PC-9 (cell line): ENCODE results near the gene NRP1. TPM values are rescaled to one million over a fixed set of nuclear protein-coding genes. Genes with fewer than 3 reads are reported as not detected.

Experiments used
- BruUV-seq: library from RNA; stranded (reverse); fragments of 400-500 nt; replicated peaks from 2 replicates; lab custom pipeline; 2021; lab: Mats Ljungman, UMichigan
- CTCF ChIA-PET: fragments of 300-600 bp; sonication (Branson Sonifier 250); formaldehyde crosslinking; loops from one replicate; lab custom pipeline; 2022; ENCODE audit warnings: antibody characterized with exemption; lab: Charles Lee
- POLR2A ChIA-PET: fragments of 300-600 bp; sonication (Branson Sonifier 250); formaldehyde crosslinking; loops from one replicate; lab custom pipeline; 2022; ENCODE audit warnings: antibody characterized with exemption; ENCODE audit not compliant: unreplicated experiment; lab: Charles Lee
- DNase-seq, 2 experiments: peaks; one replicate each; pipeline versions ENCODE4 v3.0.0 to v3.0.0-alpha.2; 2015 to 2022; ENCODE audit warnings: mixed read lengths in 1 of 2
- H2AFZ ChIP-seq: fragments of 200-600 bp; sonication (generic); 2 replicates; pipeline ENCODE4 v1.8.1; 2017; ENCODE audit warnings: antibody characterized with exemption
- H3F3A ChIP-seq: fragments of 200-600 bp; sonication (generic); 2 replicates; pipeline ENCODE4 v1.8.1; 2017; ENCODE audit warnings: antibody characterized with exemption, mild to moderate bottlenecking, low read depth; ENCODE audit not compliant: insufficient read depth
- H3K27ac ChIP-seq: fragments of 200-600 bp; sonication (generic); 2 replicates; pipeline ENCODE4 v1.6.1; 2016; ENCODE audit warnings: mixed run types
- H3K27me3 ChIP-seq: fragments of 200-600 bp; sonication (generic); 2 replicates; pipeline ENCODE4 v1.6.1; 2016; ENCODE audit warnings: low read depth, mixed run types; ENCODE audit not compliant: insufficient read depth
- H3K36me3 ChIP-seq: fragments of 200-600 bp; sonication (generic); 2 replicates; pipeline ENCODE4 v1.6.1; 2016; ENCODE audit warnings: low read depth, mixed run types
- H3K4me1 ChIP-seq: fragments of 200-600 bp; sonication (generic); replicated peaks from 2 replicates; pipeline ENCODE4 v1.6.1; 2016; ENCODE audit warnings: mixed run types; ENCODE audit not compliant: insufficient read depth
- H3K4me2 ChIP-seq: fragments of 200-600 bp; sonication (generic); 2 replicates; pipeline ENCODE4 v1.6.1; 2017; ENCODE audit warnings: mixed run types
- H3K4me3 ChIP-seq: fragments of 200-600 bp; sonication (generic); 2 replicates; pipeline ENCODE4 v1.6.1; 2016; ENCODE audit warnings: mixed run types
- H3K79me2 ChIP-seq: fragments of 200-600 bp; sonication (generic); 2 replicates; pipeline ENCODE4 v1.6.1; 2017; ENCODE audit warnings: low read depth, mixed run types
- H3K9me2 ChIP-seq: fragments of 200-600 bp; sonication (generic); 2 replicates; pipeline ENCODE4 v1.8.1; 2017; ENCODE audit warnings: mild to moderate bottlenecking; ENCODE audit not compliant: insufficient read depth
- H3K9me3 ChIP-seq: fragments of 200-600 bp; sonication (generic); 2 replicates; pipeline ENCODE4 v1.8.1; 2016; ENCODE audit warnings: low read depth; ENCODE audit not compliant: insufficient read depth
- H4K20me1 ChIP-seq: fragments of 200-600 bp; sonication (generic); 2 replicates; pipeline ENCODE4 v1.8.1; 2017; ENCODE audit not compliant: insufficient read depth
- EZH2 ChIP-seq: fragments of 200-600 bp; sonication (generic); IDR thresholded peaks from 2 replicates; pipeline ENCODE4 v1.8.0; 2017; ENCODE audit warnings: antibody characterized with exemption, low read depth
- intact Hi-C: fragments of 100-400 bp; cut with micrococcal nuclease; formaldehyde crosslinking; loops from one replicate; pipeline ENCODE4 v1.10.0; 2022; ENCODE audit not compliant: unreplicated experiment
- total RNA-seq: library from RNA; stranded (reverse); gene quantifications from 2 replicates; pipeline ENCODE4 v1.2.3, GENCODE V29; 2021
- TF ChIP-seq, protein P1 (sequence below): fragments of 200-600 bp; sonication (generic); conservative IDR thresholded peaks from 2 replicates; pipeline ENCODE4 v1.6.1; 2017; ENCODE audit warnings: mixed run types, antibody characterized with exemption, mild to moderate bottlenecking, moderate library complexity

Gene NRP1
- total RNA-seq, 1 experiment from 2014 or later = 30.5 TPM

- no peaks in the 10 kb centered on the region for H3K27me3 ChIP-seq
- POLR2A ChIA-PET = no interaction called here
- H4K20me1 ChIP-seq = no peaks in the 10 kb centered on the region
- TF ChIP-seq EZH2 = no peak
- TF ChIP-seq, protein P1, sequence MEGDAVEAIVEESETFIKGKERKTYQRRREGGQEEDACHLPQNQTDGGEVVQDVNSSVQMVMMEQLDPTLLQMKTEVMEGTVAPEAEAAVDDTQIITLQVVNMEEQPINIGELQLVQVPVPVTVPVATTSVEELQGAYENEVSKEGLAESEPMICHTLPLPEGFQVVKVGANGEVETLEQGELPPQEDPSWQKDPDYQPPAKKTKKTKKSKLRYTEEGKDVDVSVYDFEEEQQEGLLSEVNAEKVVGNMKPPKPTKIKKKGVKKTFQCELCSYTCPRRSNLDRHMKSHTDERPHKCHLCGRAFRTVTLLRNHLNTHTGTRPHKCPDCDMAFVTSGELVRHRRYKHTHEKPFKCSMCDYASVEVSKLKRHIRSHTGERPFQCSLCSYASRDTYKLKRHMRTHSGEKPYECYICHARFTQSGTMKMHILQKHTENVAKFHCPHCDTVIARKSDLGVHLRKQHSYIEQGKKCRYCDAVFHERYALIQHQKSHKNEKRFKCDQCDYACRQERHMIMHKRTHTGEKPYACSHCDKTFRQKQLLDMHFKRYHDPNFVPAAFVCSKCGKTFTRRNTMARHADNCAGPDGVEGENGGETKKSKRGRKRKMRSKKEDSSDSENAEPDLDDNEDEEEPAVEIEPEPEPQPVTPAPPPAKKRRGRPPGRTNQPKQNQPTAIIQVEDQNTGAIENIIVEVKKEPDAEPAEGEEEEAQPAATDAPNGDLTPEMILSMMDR = no peak
- no peak overlapping the region for H2AFZ ChIP-seq
- no peak overlapping the region for H3K4me3 ChIP-seq
- H3F3A ChIP-seq = no peaks in the 10 kb centered on the region
- H3K36me3 ChIP-seq = peaks cover 7% of the 10 kb centered on the region; the same call in 1 of the 2 replicates
- peak overlapping the region; percentile 53 for H3K27ac ChIP-seq
- H3K9me2 ChIP-seq = no peaks in the 10 kb centered on the region
- CTCF ChIA-PET = no interaction called here
- H3K4me2 ChIP-seq = no peak overlapping the region
- BruUV-seq = no TSS peak
- no peaks in the 10 kb centered on the region for H3K79me2 ChIP-seq
- DNase-seq = peak in 1 of 2 experiments; percentile 53
- no peaks in the 10 kb centered on the region for H3K9me3 ChIP-seq
- intact Hi-C loops = no loop called here
- 0 out of 2 replicates have a peak, but pooled peaks cover 10% of the 10 kb centered on the region for H3K4me1 ChIP-seq
These were observed 105.1 kb downstream of the NRP1 start for GRCh38 chr10:33229252-33229948.

GRCh38 chr10:33228426-33228825 is 106.0 kb downstream of the NRP1 start:
- no peak overlapping the region for H3K4me2 ChIP-seq
- BruUV-seq = no TSS peak
- 0 out of 2 replicates have a peak, but pooled peaks cover 10% of the 10 kb centered on the region for H3K4me1 ChIP-seq
- no peak overlapping the region for H3K4me3 ChIP-seq
- peaks cover 7% of the 10 kb centered on the region; the same call in 1 of the 2 replicates for H3K36me3 ChIP-seq
- no peaks in the 10 kb centered on the region for H3K27me3 ChIP-seq
- H3K79me2 ChIP-seq = no peaks in the 10 kb centered on the region
- ChIA-PET CTCF (no interaction called here), POLR2A (no interaction called here)
- no peak for DNase-seq
- no peak for TF ChIP-seq EZH2
- TF ChIP-seq, protein P1 = no peak
- H4K20me1 ChIP-seq = no peaks in the 10 kb centered on the region
- H3K9me3 ChIP-seq = no peaks in the 10 kb centered on the region
- intact Hi-C loops = no loop called here
- H2AFZ ChIP-seq = no peak overlapping the region
- H3K27ac ChIP-seq = no peak overlapping the region
- H3F3A ChIP-seq = no peaks in the 10 kb centered on the region
- H3K9me2 ChIP-seq = no peaks in the 10 kb centered on the region

- no TSS peak for BruUV-seq
- Histone ChIP-seq H3K79me2 (no peaks in the 10 kb centered on the region), H3K4me3 (no peak overlapping the region), H4K20me1 (no peaks in the 10 kb centered on the region), H3F3A (no peaks in the 10 kb centered on the region), H3K27ac (no peak overlapping the region), H3K4me1 (0 out of 2 replicates have a peak, but pooled peaks cover 10% of the 10 kb centered on the region), H3K9me3 (no peaks in the 10 kb centered on the region), H2AFZ (no peak overlapping the region), H3K36me3 (peaks cover 3% of the 10 kb centered on the region; the same call in 1 of the 2 replicates), H3K9me2 (no peaks in the 10 kb centered on the region), H3K4me2 (no peak overlapping the region), H3K27me3 (no peaks in the 10 kb centered on the region)
- intact Hi-C loops = no loop called here
- TF ChIP-seq, protein P1 = no peak
- TF ChIP-seq EZH2 = no peak
- POLR2A ChIA-PET = no interaction called here
- CTCF ChIA-PET = no interaction called here
- DNase-seq = no peak
These were observed 107.0 kb downstream of the NRP1 start for GRCh38 chr10:33227489-33227888.
